GM18511 (cell line): ENCODE measurements around the gene MRPL43.

ENCODE experiments used
- ATAC-seq: cut with Tn5 transposase; IDR thresholded peaks from one replicate; pipeline ENCODE4 v1.9.1; 2021; ENCODE audit warnings: mild to moderate bottlenecking, moderate library complexity; ENCODE audit not compliant: unreplicated experiment

Gene MRPL43

GRCh38 chr10:101020427-101021075, 33.3 kb upstream of the MRPL43 start:
- ATAC-seq = no peak

DNA sequence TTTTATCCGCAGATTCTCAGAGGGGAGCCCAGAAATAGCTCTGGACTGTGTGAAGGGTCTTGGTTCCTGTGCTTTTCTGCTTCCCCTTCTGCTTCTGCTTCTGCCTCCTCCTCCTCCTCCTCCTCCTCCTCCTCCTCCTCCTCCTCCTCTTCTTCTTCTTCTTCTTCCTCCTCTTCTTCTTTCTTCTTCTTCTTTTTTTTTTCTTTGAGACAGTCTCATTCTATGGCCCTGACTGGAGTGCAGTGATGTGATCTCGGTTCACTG, 32.1 kb upstream of the MRPL43 start:
- no peak for ATAC-seq

- ATAC-seq = peak; percentile 61
Measured at GRCh38 chr10:101018600-101019439, 31.5 kb upstream of the MRPL43 start.

- no peak for ATAC-seq
Measured at GRCh38 chr10:101018118-101018599, 30.9 kb upstream of the MRPL43 start.

- no peak for ATAC-seq
Measured at GRCh38 chr10:101016814-101017213, 29.5 kb upstream of the MRPL43 start.

- ATAC-seq = no peak
Measured at GRCh38 chr10:101015582-101015973, 28.3 kb upstream of the MRPL43 start.

DNA sequence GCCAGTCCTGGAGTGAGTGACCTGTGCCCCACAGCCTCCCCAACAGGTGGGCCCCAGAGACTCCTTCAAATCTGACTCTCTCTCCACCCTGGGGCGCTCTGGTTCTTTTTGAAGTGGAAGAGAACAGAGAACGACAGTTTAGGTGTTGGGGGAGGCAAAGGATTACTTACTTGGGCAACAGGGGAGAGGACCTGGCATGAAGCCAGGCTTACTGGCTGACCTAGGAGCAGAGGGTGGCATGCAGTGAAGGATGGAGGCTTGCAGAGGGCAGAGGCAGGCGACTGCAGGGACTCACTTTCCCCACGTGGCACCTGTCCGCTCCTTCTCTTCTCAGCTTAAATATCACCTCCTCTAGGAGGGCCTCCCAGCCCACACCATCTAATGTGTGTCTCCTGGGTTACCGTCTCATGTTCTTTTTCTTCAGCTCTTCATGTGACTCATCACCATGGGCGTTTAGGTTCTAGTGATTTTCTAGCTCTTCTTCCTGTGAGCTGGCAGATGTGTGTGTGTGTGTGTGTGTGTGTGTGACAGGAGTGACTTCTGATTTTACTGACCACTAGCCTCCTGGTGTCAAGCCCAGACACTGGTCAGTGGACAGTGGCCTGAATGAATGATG, 27.8 kb upstream of the MRPL43 start:
- ATAC-seq = no peak

DNA sequence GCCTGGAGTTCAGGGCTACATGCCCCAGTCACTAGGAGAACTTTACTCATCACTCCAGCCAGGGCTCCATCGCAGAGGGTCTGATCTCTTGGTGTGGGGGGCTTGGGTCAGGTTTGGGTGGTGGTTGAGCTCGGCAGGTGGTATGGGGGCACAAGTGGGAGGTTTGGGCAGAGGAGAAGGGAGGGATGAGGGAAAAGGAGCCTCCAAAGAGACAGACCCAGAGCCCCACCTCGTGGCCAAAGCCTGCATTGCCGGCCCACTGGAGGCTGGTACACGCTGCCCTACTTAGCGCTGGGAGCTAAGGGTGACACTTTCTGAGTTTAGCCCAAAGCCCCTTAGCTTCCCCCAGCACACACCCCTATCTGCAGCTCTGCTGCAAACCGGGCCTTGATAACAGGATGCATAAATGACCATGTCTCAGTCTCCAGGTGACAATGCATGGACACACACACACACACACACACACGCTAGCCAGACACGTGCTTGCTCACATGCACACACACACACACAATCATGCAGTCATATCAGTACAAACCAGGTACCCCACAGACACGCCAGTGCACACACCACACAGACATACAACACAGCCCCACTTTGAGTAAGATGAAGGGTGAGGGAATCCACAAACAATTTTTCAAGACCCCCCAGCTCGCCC, 27.1 kb upstream of the MRPL43 start:
- ATAC-seq = no peak

- ATAC-seq = no peak
Measured at GRCh38 chr10:101013365-101013825, 26.1 kb upstream of the MRPL43 start.

DNA sequence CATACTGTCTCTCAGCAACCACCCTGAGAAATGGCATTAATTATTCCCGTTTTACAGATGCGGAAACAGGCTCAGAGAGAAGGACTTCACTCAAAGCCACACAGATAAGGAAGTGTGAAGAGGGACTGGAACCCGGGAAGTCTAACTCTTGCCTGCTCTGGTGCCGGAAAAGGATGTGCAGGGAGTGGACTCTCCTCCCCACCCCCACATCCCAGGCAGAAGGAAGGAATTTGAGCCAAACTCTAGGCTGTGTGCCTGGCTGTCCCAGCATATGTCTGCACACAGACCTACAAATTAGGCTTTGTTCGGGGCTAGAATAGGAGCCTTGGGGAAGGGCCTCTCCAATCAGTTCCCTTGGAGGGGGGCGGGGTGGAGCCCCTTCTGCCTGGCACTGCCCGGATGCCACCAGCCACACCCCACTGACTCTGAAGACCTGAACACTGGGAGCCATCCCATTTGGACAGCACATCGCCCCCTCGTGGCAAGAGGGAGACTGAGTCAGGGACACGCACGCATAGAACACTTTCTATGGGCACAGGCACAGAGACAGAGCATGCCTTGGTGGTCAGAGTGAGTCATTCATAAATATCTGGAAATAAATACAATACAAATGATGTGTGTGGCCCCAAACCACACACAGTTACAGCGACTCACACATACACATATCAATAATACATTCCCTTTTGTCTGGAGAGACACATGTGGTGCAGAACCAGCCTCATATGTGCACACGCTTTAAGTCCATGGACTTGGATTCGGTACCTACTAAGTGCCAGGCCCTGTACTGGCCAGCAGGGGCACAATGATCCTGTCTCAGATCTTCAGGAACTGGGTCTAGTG, 25.4 kb upstream of the MRPL43 start:
- ATAC-seq = peak; percentile 79

GRCh38 chr10:101011517-101012423, 24.5 kb upstream of the MRPL43 start:
- no peak for ATAC-seq

GRCh38 chr10:101010329-101010728, 23.0 kb upstream of the MRPL43 start:
- ATAC-seq = no peak

- no peak for ATAC-seq
Measured at GRCh38 chr10:101008823-101009423, 21.6 kb upstream of the MRPL43 start.

GRCh38 chr10:101007915-101008822, 20.9 kb upstream of the MRPL43 start:
- ATAC-seq = no peak

GRCh38 chr10:101007099-101007711, 19.9 kb upstream of the MRPL43 start:
- ATAC-seq = no peak

GRCh38 chr10:101006593-101007098, 19.3 kb upstream of the MRPL43 start:
- no peak for ATAC-seq

- no peak for ATAC-seq
Measured at GRCh38 chr10:101005869-101006567, 18.7 kb upstream of the MRPL43 start.
